ENCODE measurements around the gene INPP4A.

- TF ChIP-seq ZFP30 (CRISPR knock-in tag; IDR thresholded peaks at IDR 0.05) (no peak), RARB (CRISPR knock-in tag; IDR thresholded peaks at IDR 0.05) (no peak), ZNF8 (CRISPR knock-in tag; IDR thresholded peaks at IDR 0.05) (no peak), ARNTL (CRISPR knock-in tag; IDR thresholded peaks at IDR 0.05; ENCODE audit: borderline replicate concordance, low read depth) (no peak), TOX (CRISPR knock-in tag; IDR thresholded peaks at IDR 0.05; ENCODE audit: borderline replicate concordance) (no peak), CREB5 (CRISPR knock-in tag; IDR thresholded peaks at IDR 0.05; ENCODE audit: low read depth) (no peak), TSHZ2 (CRISPR knock-in tag; IDR thresholded peaks at IDR 0.05) (no peak), ZFP3 (CRISPR knock-in tag; IDR thresholded peaks at IDR 0.05) (no peak), PPARA (CRISPR knock-in tag; IDR thresholded peaks at IDR 0.05; ENCODE audit: borderline replicate concordance) (no peak)
Observed at GRCh38 chr2:98510322-98510662, 65.6 kb downstream of the INPP4A start.

Measured in SK-N-SH treated with all-trans-retinoic acid at 6 μM for 48 hours (cell line).